Breast epithelium (tissue), 4 donors: ENCODE data around the gene FNIP1. TPM values are rescaled to one million over a fixed set of nuclear protein-coding genes. Genes with fewer than 3 reads are reported as not detected.

Experiments used
- DNase-seq, 2 donors: peaks; one replicate each; pipeline ENCODE4 v3.0.0-alpha.2; 2019; ENCODE audit warnings: low spot score in 2 of 2
- H3K27ac ChIP-seq, 2 donors: fragments of 200-600 bp; sonication (generic) in 1 of 2; one replicate each; pipeline ENCODE4 v1.5.1; 2016 to 2019; ENCODE audit warnings: mild to moderate bottlenecking in 1 of 2
- H3K27me3 ChIP-seq, 2 donors: fragments of 200-600 bp; sonication (generic) in 1 of 2; one replicate each; pipeline versions ENCODE4 v1.5.1 to v1.6.0; 2017 to 2019; ENCODE audit warnings: control low read depth in 1 of 2, mild to moderate bottlenecking in 1 of 2
- H3K36me3 ChIP-seq: fragments of 200-600 bp; one replicate; pipeline ENCODE4 v1.5.1; 2019
- H3K4me1 ChIP-seq, 2 donors: fragments of 200-600 bp; sonication (generic); one replicate each; pipeline ENCODE4 v1.5.1; 2016 to 2019; ENCODE audit warnings: control low read depth in 1 of 2
- H3K4me3 ChIP-seq, 3 donors: fragments of 200-600 bp; sonication (generic); 1 replicate in 2 of 3; 2 replicates in 1 of 3; pipeline ENCODE4 v1.5.1; 2016 to 2019; ENCODE audit warnings: mild to moderate bottlenecking in 3 of 3, moderate library complexity in 2 of 3
- H3K9me3 ChIP-seq, 2 donors: fragments of 200-600 bp; sonication (generic) in 1 of 2; one replicate each; pipeline ENCODE4 v1.5.1; 2016 to 2019; ENCODE audit warnings: control low read depth in 1 of 2
- CTCF ChIP-seq, 3 donors: fragments of 450-650 bp; IDR thresholded peaks; one replicate each; pipeline ENCODE4 v1.5.1; 2016 to 2017; ENCODE audit warnings: antibody characterized with exemption in 3 of 3, mild to moderate bottlenecking in 3 of 3, moderate library complexity in 3 of 3
- POLR2A ChIP-seq: fragments of 450-650 bp; IDR thresholded peaks from one replicate; pipeline ENCODE4 v1.6.1; 2016; ENCODE audit warnings: antibody characterized with exemption, mild to moderate bottlenecking, moderate library complexity
- POLR2AphosphoS5 ChIP-seq, 3 donors: sonication (generic); formaldehyde crosslinking; IDR thresholded peaks; one replicate each; pipeline ENCODE4 v1.6.1; 2017; ENCODE audit warnings: antibody characterized with exemption in 3 of 3
- intact Hi-C: fragments of 100-400 bp; cut with DNase I; formaldehyde crosslinking; loops from one replicate; pipeline ENCODE4 v1.15.1; 2023; ENCODE audit warnings: low total_unique reads
- total RNA-seq, 3 donors: library from RNA; depleted of rRNA; stranded (reverse); fragments of >200 nt; gene quantifications; one replicate each; pipeline ENCODE4 v1.1.0, GENCODE V29; 2016

FNIP1 gene
- total RNA-seq, 3 donors from 2014 or later, result 60.3 to 96.3 (median 70.9) TPM

GRCh38 chr5:131644370-131644769 lies 152.4 kb downstream of the FNIP1 start:
- peaks cover 3% of the 10 kb centered on the region for H3K36me3 ChIP-seq
- no peaks in the 10 kb centered on the region for H3K4me1 ChIP-seq
- no peak overlapping the region for H3K27ac ChIP-seq
- intact Hi-C loops, result no loop called here
- H3K27me3 ChIP-seq, result no peaks in the 10 kb centered on the region
- no peak for TF ChIP-seq POLR2AphosphoS5 (IDR thresholded peaks at IDR 0.05)
- TF ChIP-seq POLR2A, result no peak
- no peak for TF ChIP-seq CTCF (IDR thresholded peaks at IDR 0.05)
- DNase-seq, result no peak
- H3K9me3 ChIP-seq, result no peaks in the 10 kb centered on the region
- no peak overlapping the region for H3K4me3 ChIP-seq

- no peak for DNase-seq
- no peak overlapping the region for H3K27ac ChIP-seq
- no peak overlapping the region for H3K4me3 ChIP-seq
- H3K27me3 ChIP-seq, result no peaks in the 10 kb centered on the region
- peaks cover 3% of the 10 kb centered on the region for H3K36me3 ChIP-seq
- TF ChIP-seq POLR2AphosphoS5 (IDR thresholded peaks at IDR 0.05), result no peak
- no peak for TF ChIP-seq CTCF (IDR thresholded peaks at IDR 0.05)
- H3K9me3 ChIP-seq, result no peaks in the 10 kb centered on the region
- intact Hi-C loops, result no loop called here
- no peaks in the 10 kb centered on the region for H3K4me1 ChIP-seq
These were observed 155.3 kb downstream of the FNIP1 start for GRCh38 chr5:131641494-131641893.

- H3K27ac ChIP-seq, result no peak overlapping the region
- intact Hi-C loops, result no loop called here
- H3K36me3 ChIP-seq, result peaks cover 3% of the 10 kb centered on the region
- H3K4me3 ChIP-seq, result no peak overlapping the region
- no peaks in the 10 kb centered on the region for H3K27me3 ChIP-seq
- no peak for DNase-seq
- H3K9me3 ChIP-seq, result no peaks in the 10 kb centered on the region
- TF ChIP-seq CTCF (IDR thresholded peaks at IDR 0.05), result no peak
- no peak for TF ChIP-seq POLR2A
- no peak for TF ChIP-seq POLR2AphosphoS5 (IDR thresholded peaks at IDR 0.05)
- no peaks in the 10 kb centered on the region for H3K4me1 ChIP-seq
These were observed 156.6 kb downstream of the FNIP1 start for GRCh38 chr5:131640043-131640856.

GRCh38 chr5:131639148-131639547 lies 157.7 kb downstream of the FNIP1 start:
- Histone ChIP-seq H3K27me3 (no peaks in the 10 kb centered on the region), H3K9me3 (no peaks in the 10 kb centered on the region), H3K27ac (no peak overlapping the region), H3K4me3 (no peak overlapping the region), H3K4me1 (no peaks in the 10 kb centered on the region), H3K36me3 (peaks cover 3% of the 10 kb centered on the region)
- TF ChIP-seq POLR2A (no peak), POLR2AphosphoS5 (IDR thresholded peaks at IDR 0.05) (no peak), CTCF (IDR thresholded peaks at IDR 0.05) (no peak)
- intact Hi-C loops, result loop anchor here (10.0 kb wide), 1 partner anchor 156 kb away; the partner anchor contains the start of gene FNIP1
- no peak for DNase-seq

- Histone ChIP-seq H3K4me1 (peaks cover 0 to 13% of the 10 kb centered on the region in 2 donors), H3K27me3 (no peaks in the 10 kb centered on the region), H3K4me3 (no peak overlapping the region), H3K9me3 (no peaks in the 10 kb centered on the region), H3K27ac (no peak overlapping the region), H3K36me3 (peaks cover 3% of the 10 kb centered on the region)
- TF ChIP-seq POLR2AphosphoS5 (IDR thresholded peaks at IDR 0.05) (no peak), CTCF (IDR thresholded peaks at IDR 0.05) (no peak), POLR2A (no peak)
- intact Hi-C loops, result loop anchor here (10.0 kb wide), 1 partner anchor 157 kb away; the partner anchor contains the start of gene FNIP1
- no peak for DNase-seq
These were observed 159.1 kb downstream of the FNIP1 start for GRCh38 chr5:131637694-131638093.
